Activated CD8-positive, alpha-beta memory T cell treated with anti-CD3 and anti-CD28 coated beads, Interleukin-2, amount 50 U/mL, for 1 hour (primary cell): ENCODE measurements around the gene HGFAC.

ENCODE experiments used
- DNase-seq: peaks from one replicate; pipeline ENCODE4 v3.0.0-alpha.2; 2020; ENCODE audit errors: extremely low read depth

The HGFAC gene

DNA sequence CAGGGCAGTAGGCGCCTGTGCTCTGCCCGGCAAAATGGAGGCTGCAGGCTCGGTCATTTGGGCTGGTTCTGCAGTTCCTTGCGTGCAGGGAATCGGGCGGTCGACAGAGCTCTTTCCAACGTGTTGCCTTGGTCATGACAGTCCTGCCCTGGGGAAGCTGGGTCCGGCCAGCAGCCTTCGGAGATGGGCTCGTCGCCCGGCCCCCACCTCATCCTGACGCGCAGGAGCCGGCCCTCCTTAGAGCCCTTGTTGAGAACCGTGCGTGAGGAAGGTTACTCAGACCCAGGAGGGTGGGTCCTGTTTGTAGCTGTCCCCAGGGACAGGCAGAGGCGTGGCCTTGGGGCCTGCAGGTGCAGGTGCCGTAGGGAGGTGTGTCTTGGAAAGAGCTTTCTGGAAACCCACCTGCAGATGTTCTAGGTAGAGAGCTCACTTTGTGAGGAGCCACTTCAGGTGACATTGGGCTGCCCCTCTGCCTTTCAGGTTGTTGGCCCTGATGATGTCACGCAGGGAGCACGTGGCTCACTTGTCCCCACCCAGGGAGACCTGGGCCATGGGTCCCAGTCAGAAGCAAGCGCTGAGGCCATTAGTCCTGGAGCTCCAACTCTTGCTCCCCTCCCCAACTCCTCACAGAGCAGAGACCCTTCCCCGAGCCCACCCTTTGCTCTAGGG lies 15.2 kb upstream of the HGFAC start:
- DNase-seq: no peak

DNA sequence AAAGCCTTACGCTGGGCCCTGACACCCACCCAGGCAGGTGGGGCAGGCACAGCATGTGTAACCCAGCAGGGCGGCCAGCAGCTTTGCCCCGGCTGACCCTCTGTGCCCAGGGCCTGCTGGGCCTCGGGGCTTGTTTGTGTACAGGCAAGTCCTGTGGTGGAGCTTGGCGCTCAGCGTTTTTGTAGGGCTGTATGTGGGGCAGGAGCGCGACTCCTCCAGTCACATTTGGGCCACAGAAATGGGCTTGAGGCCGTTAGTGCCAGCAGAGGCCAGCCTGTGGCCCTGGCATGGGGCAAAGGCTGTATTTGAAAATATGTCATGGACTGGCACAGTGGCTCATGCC lies 14.7 kb upstream of the HGFAC start:
- DNase-seq: no peak

- DNase-seq: no peak
These were observed 13.9 kb upstream of the HGFAC start for GRCh38 chr4:3427706-3428446.

- DNase-seq: no peak
These were observed 12.1 kb upstream of the HGFAC start for GRCh38 chr4:3429651-3430050.

DNA sequence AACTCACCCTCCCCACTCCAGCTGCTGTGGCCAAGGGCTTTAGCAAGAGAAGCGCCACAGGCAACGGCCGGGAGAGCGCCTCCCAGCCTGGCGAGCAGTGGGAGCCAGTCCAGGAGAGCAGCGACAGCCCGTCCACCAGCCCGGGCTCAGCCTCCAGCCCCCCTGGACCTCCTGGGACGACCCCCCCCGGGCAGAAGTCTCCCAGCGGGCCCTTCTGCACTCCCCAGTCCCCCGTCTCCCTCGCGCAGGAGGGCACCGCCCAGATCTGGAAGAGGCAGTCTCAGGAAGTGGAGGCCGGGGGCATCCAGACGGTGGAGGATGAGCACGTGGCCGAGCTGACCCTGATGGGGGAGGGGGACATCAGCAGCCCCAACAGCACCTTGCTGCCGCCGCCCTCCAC lies 11.2 kb upstream of the HGFAC start:
- DNase-seq: no peak

GRCh38 chr4:3431446-3431993 lies 10.2 kb upstream of the HGFAC start:
- no peak for DNase-seq

- no peak for DNase-seq
These were observed 9.4 kb upstream of the HGFAC start for GRCh38 chr4:3432381-3432790.

DNA sequence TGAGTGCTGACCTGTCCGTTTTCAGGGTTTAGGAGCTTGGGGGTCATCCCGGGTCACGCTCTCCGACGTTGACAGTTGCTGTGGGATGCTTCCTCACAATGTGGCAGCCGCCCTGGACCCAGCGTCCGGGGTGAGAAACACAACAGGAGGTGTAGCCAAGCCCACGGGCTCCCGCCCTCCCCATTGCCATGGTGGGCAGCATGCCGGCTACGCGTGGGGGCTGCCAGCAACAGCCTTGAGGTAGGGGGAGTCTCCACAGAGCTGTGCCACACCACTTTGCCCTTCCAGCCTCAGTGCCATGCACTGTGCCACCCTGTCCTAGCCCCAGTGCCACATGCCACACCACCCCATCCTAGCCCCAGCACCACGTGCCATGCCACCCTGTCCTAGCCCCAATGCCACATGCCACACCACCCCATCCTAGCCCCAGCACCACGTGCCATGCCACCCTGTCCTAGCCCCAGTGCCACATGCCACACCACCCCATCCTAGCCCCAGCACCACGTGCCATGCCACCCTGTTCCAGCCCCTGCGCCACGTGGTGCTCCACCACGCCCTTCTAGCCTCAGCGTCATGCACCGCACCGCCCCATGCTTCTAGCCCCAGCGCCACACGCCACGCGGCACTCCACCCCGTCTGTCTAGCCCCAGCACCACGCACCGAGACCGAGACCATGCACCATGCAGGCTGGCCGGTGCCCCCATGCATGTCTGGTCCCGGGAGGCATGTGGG lies 8.5 kb upstream of the HGFAC start:
- no peak for DNase-seq

DNA sequence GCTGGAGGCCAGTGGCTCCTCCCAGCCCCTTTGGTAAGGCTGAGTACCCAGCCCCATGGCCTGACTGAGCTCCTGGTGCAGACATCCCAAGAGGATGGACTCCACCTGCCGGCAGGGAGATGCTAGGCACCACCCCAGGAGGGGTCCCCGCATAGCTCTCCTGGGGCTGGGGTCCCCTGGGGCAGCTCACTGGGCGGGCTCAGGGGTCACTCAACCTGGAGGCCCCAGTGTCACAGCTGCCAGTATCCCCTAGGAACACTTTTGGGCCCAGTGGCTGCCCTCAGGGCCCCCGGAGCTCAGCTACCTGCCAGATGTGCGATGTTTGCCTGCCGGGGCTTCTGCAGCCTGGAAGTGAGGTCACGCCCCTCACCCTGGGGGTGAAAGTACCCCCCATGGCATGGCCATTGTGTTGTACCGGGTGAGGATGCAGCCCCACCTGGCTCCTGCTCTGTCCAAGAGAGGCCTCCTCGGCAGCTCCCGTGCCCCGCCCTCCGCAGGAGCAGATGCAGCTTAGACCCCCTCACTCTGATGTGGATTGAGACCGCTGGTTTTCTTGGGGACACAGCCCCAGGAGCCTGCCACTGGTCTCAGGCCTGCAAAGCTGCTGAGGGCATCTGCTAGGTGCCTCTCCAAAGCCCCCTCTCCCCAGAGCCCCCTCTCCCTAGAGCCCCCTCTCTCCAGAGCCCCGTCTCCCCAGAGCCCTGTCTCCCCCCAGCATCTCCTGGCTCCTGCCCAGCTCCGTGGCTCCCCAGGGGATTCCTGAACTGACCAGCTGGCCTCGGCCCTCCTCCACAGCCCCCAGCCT lies 6.7 kb upstream of the HGFAC start:
- no peak for DNase-seq

GRCh38 chr4:3435686-3435956 lies 6.1 kb upstream of the HGFAC start:
- DNase-seq: no peak

DNA sequence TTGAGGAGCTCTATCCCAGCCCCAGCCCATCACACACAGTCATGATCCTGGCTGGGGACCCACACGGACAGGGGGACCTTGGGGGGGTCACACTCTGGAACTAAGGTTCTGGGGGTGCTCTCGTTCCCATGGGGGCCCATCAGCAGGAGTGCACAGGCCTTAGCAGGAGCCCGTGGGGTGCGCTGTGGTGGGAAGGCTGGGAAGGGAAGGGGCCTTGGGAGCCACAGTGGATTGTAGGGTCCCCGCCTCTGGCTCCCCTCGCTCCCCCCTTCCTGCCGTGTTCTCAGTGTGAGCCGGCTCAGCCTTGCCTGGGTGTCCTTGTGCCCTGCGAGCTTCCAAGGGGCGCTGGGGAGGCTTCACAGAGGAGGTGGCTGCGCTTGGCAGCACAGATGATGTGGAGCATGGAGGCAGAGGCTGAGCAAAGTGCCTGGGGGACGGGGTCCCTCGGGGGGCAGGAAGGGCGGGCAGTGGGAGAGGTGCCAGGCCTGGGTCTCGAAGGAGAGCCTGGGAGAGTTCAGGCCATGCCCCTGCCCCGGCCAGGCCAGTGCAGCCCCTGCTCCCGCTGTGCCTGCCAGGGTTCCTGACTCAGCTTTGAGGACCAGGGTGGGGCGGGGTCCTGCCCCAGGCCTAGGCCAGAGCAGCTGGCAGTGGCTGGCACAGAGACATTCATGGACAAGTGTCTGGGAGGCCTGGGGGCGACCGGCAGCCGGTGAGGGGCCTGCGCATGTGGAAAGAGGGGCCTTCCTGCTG lies 5.5 kb upstream of the HGFAC start:
- DNase-seq: no peak

- no peak for DNase-seq
These were observed 4.8 kb upstream of the HGFAC start for GRCh38 chr4:3436798-3437581.

- DNase-seq: no peak
These were observed 4.2 kb upstream of the HGFAC start for GRCh38 chr4:3437582-3437936.

DNA sequence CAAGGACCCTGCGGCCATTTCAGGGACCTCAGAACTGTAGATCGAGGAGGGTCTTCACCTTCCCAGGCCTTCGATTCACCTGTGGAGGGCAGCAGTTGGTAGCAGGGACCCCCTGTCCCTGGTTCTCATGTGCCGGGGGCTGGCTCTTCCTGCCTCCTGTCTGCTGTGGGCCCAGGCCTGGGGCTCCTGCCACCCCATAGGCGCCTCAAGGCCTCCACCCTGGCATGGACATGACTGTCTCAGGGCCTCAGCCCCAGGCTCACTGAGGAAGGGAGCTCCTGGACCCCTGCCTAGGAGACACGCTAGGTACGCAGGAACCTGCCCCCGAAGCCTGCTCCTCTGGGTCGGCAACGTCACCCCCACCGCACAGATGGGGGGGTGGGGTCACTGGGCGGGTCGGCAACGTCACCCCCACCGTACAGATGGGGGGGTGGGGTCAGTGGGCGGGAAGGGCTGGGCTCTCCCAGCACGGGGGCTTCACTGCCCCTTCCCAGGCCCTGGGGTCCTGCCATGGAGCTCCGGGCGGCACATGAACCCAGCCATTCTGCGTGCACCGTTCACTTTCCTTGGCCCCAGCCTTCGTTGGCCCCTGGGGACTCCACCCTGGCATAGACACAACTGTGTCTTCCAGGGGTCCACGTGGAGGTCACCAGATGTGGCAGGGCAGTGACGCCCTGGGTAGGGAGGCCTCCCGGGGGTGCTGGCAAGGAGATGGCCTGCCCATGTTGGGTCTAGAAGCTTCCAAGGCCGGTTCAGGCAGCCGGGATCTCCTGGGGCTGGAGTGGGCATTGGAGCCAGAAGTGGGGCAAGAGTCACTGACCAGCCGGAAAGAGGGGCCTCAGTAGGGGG lies 3.5 kb upstream of the HGFAC start:
- DNase-seq: no peak

- DNase-seq: no peak
These were observed 3.0 kb upstream of the HGFAC start for GRCh38 chr4:3438847-3439180.

GRCh38 chr4:3439391-3439790 lies 2.4 kb upstream of the HGFAC start:
- no peak for DNase-seq

GRCh38 chr4:3440011-3440410 lies 1.8 kb upstream of the HGFAC start:
- no peak for DNase-seq

DNA sequence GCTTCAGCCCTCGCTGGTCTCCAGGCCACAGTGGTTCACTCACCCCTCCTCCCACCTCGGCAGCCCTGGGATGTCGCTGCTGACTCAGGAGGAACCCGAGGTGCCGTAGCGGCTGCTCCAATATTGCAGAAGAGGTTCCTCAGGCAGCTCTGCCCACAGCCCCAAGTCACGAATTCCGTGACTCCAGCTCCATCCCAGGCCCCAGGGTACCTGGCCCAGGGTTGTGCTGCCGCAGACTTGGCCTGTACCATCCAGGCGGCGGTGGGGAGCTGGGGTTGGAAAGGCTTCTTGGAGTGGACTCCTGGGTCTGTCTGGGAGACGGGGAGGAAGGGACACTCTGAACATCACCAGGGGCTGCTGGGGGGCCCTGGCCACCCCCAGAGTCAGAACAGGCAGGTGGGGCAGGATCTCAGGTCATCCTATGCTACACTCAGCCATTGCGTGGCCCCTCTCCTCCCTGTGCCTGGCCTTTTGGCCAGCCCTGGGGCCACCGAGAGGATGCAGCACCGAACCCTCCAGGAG lies 728 bp upstream of the HGFAC start:
- DNase-seq: no peak

GRCh38 chr4:3442460-3442958 lies 741 bp downstream of the HGFAC start:
- DNase-seq: no peak
